HCT116 (cell line): ENCODE results near the gene MBD5. TPM values are rescaled to one million over a fixed set of nuclear protein-coding genes. Genes with fewer than 3 reads are reported as not detected.

ENCODE experiments used
- ATAC-seq: fragments of 200-7000 bp; cut with Tn5 transposase; 2 replicates; pipeline ENCODE4 v1.9.1; 2020; ENCODE audit warnings: mild to moderate bottlenecking, moderate library complexity
- BruUV-seq: library from RNA; stranded (reverse); fragments of 400-500 nt; replicated peaks from 2 replicates; lab custom pipeline; 2021; lab: Mats Ljungman, UMichigan
- CTCF ChIA-PET: fragments of 300-600 bp; sonication (Branson Sonifier 250); formaldehyde crosslinking; loops from one replicate; lab custom pipeline; 2021; ENCODE audit warnings: antibody characterized with exemption; lab: Charles Lee
- POLR2A ChIA-PET: fragments of 300-600, 350-600 bp; sonication (Branson Sonifier 250); formaldehyde crosslinking; loops from one replicate; lab custom pipeline; 2021; ENCODE audit warnings: antibody characterized with exemption; lab: Charles Lee
- RAD21 ChIA-PET, 2 experiments: fragments of 300-600 bp; sonication (Branson Sonifier 250); formaldehyde crosslinking; loops; one replicate each; lab custom pipeline; 2023; ENCODE audit warnings: low total read pairs in 2 of 2; ENCODE audit not compliant: uncharacterized antibody in 2 of 2, unreplicated experiment in 2 of 2, low non-redundant PET in 1 of 2; lab: Charles Lee
- DNase-seq: peaks from one replicate; pipeline ENCODE4 v3.0.0-alpha.2; 2010; ENCODE audit warnings: low read depth, low spot score
- H2AFZ ChIP-seq: fragments of 200-600 bp; shearing (Covaris generic), sonication (generic); 2 replicates; pipeline ENCODE4 v1.6.1; 2017; ENCODE audit warnings: low read depth, mixed run types, mixed read lengths, antibody characterized with exemption, low read length; ENCODE audit not compliant: poor library complexity, severe bottlenecking
- H3K27ac ChIP-seq: 2 replicates; pipeline ENCODE4 v1.5.1; 2012; ENCODE audit warnings: low read depth, low read length
- H3K27me3 ChIP-seq: fragments of 200-600 bp; sonication (generic); 2 replicates; pipeline ENCODE4 v1.6.1; 2016; ENCODE audit warnings: mixed run types, low read length, mixed read lengths; ENCODE audit not compliant: insufficient read depth
- H3K36me3 ChIP-seq, 2 experiments: fragments of 200-500 bp in 1 of 2; fragments of 200-600 bp in 1 of 2; sonication (Bioruptor generic) in 1 of 2; sonication (generic) in 1 of 2; 2 replicates each; pipeline versions ENCODE4 v1.5.1 to v1.6.1; 2014 to 2016; ENCODE audit warnings: low read length in 2 of 2, inconsistent platforms in 1 of 2, mixed read lengths in 1 of 2, mixed run types in 1 of 2; ENCODE audit not compliant: insufficient read depth in 2 of 2, control insufficient read depth in 1 of 2
- H3K4me1 ChIP-seq, 2 experiments: fragments of 200-600 bp in 1 of 2; sonication (generic) in 1 of 2; 2 replicates each; pipeline versions ENCODE4 v1.5.1 to v1.6.1; 2012 to 2017; ENCODE audit warnings: low read length in 2 of 2, inconsistent platforms in 1 of 2, mild to moderate bottlenecking in 1 of 2, mixed read lengths in 1 of 2, mixed run types in 1 of 2, moderate library complexity in 1 of 2; ENCODE audit not compliant: insufficient read depth in 2 of 2, control insufficient read depth in 1 of 2
- H3K4me2 ChIP-seq: fragments of 200-600 bp; sonication (generic); 2 replicates; pipeline ENCODE4 v1.6.1; 2017; ENCODE audit warnings: mixed run types, low read length, mixed read lengths
- H3K4me3 ChIP-seq, 2 experiments: fragments of 200-600 bp in 1 of 2; sonication (generic) in 1 of 2; replicated peaks in 1 of 2; 2 replicates each; pipeline ENCODE4 v1.5.1; 2011 to 2016; ENCODE audit warnings: low read length in 2 of 2, control low read depth in 1 of 2, low read depth in 1 of 2, mild to moderate bottlenecking in 1 of 2, mixed read lengths in 1 of 2, mixed run types in 1 of 2
- H3K79me2 ChIP-seq: fragments of 200-600 bp; sonication (generic); 2 replicates; pipeline ENCODE4 v1.6.1; 2017; ENCODE audit warnings: mild to moderate bottlenecking, mixed run types, low read length, moderate library complexity, mixed read lengths; ENCODE audit not compliant: insufficient read depth
- H3K9ac ChIP-seq: fragments of 200-600 bp; sonication (generic); 2 replicates; pipeline ENCODE4 v1.6.1; 2016; ENCODE audit warnings: low read length, mixed read lengths
- H3K9me2 ChIP-seq: fragments of 200-600 bp; sonication (generic), shearing (Covaris generic); 2 replicates; pipeline ENCODE4 v1.6.1; 2017; ENCODE audit warnings: mixed run types, mild to moderate bottlenecking, moderate library complexity; ENCODE audit not compliant: insufficient read depth
- H3K9me3 ChIP-seq, 2 experiments: fragments of 200-500 bp in 1 of 2; fragments of 200-600 bp in 1 of 2; sonication (Bioruptor generic) in 1 of 2; sonication (generic) in 1 of 2; 2 replicates each; pipeline ENCODE4 v1.6.1; 2014 to 2017; ENCODE audit warnings: low read length in 2 of 2, mixed read lengths in 2 of 2, inconsistent platforms in 1 of 2, low read depth in 1 of 2, mild to moderate bottlenecking in 1 of 2, mixed run types in 1 of 2, moderate library complexity in 1 of 2; ENCODE audit not compliant: control insufficient read depth in 1 of 2, insufficient read depth in 1 of 2
- H4K20me1 ChIP-seq: fragments of 200-600 bp; sonication (generic), shearing (Covaris generic); 2 replicates; pipeline ENCODE4 v1.6.1; 2017; ENCODE audit warnings: mixed run types, mild to moderate bottlenecking, moderate library complexity; ENCODE audit not compliant: insufficient read depth
- CBX3 ChIP-seq: IDR thresholded peaks from 2 replicates; pipeline ENCODE4 v1.6.1; 2012; ENCODE audit warnings: low read depth
- CTCF ChIP-seq, 3 experiments: fragments of 200-600 bp in 1 of 3; sonication (generic) in 1 of 3; IDR thresholded peaks in 2 of 3; conservative IDR thresholded peaks in 1 of 3; 2 replicates each; pipeline ENCODE4 v1.5.1; 2012 to 2017; ENCODE audit warnings: low read depth in 2 of 3, low read length in 2 of 3, antibody characterized with exemption in 1 of 3, borderline replicate concordance in 1 of 3, control low read depth in 1 of 3, mild to moderate bottlenecking in 1 of 3, mixed read lengths in 1 of 3, mixed run types in 1 of 3, moderate library complexity in 1 of 3; ENCODE audit not compliant: insufficient read depth in 1 of 3
- ELF1 ChIP-seq: IDR thresholded peaks from 2 replicates; pipeline ENCODE4 v1.6.1; 2012; ENCODE audit warnings: low read depth, borderline replicate concordance
- EZH2 ChIP-seq: fragments of 200-600 bp; sonication (generic); IDR thresholded peaks from 2 replicates; pipeline ENCODE4 v1.6.1; 2017; ENCODE audit warnings: antibody characterized with exemption, mixed run types
- SRF ChIP-seq: IDR thresholded peaks from 2 replicates; pipeline ENCODE4 v1.6.1; 2012; ENCODE audit warnings: low read depth
- YY1 ChIP-seq: IDR thresholded peaks from 2 replicates; pipeline ENCODE4 v1.6.1; 2011; ENCODE audit warnings: low read length, low read depth, moderate library complexity, mild to moderate bottlenecking; ENCODE audit not compliant: insufficient replicate concordance; ENCODE audit errors: extremely low read depth
- ZNF274 ChIP-seq: fragments of 200-500 bp; sonication (Bioruptor generic); IDR thresholded peaks from 2 replicates; pipeline ENCODE4 v1.6.1; 2014; ENCODE audit warnings: mild to moderate bottlenecking, low read depth, low read length, inconsistent platforms
- intact Hi-C: fragments of 100-400 bp; cut with micrococcal nuclease; formaldehyde crosslinking; loops from 2 replicates; pipeline ENCODE4 v1.10.0; 2022
- total RNA-seq: library from RNA; stranded (reverse); gene quantifications from one replicate; pipeline ENCODE4 v1.2.1, GENCODE V29; 2021; ENCODE audit not compliant: unreplicated experiment

MBD5 gene
- total RNA-seq, 1 experiment from 2014 or later: 20.5 TPM

GRCh38 chr2:148273158-148273691 is 252.3 kb downstream of the MBD5 start:
- DNase-seq (no peak), ATAC-seq (no peak)
- Histone ChIP-seq H3K79me2 (no peaks in the 10 kb centered on the region), H3K4me3 (no peak overlapping the region), H4K20me1 (no peaks in the 10 kb centered on the region; the same call in 1 of the 2 replicates), H3K9me3 (no peaks in the 10 kb centered on the region), H3K4me2 (no peak overlapping the region), H3K4me1 (no peaks in the 10 kb centered on the region), H2AFZ (no peak overlapping the region), H3K27me3 (no peaks in the 10 kb centered on the region), H3K27ac (no peak overlapping the region), H3K9ac (no peak overlapping the region), H3K36me3 (no peaks in the 10 kb centered on the region), H3K9me2 (no peaks in the 10 kb centered on the region)
- intact Hi-C loops: no loop called here
- RAD21 ChIA-PET: no interaction called here
- POLR2A ChIA-PET: no interaction called here
- CTCF ChIA-PET: no interaction called here
- TF ChIP-seq YY1: no peak
- no TSS peak for BruUV-seq

GRCh38 chr2:148279216-148279615 is 258.3 kb downstream of the MBD5 start:
- Histone ChIP-seq H3K9ac (no peak overlapping the region), H3K27ac (no peak overlapping the region), H3K4me1 (peaks cover 0 to 3% of the 10 kb centered on the region in 2 experiments; a peak in 1 of 4 replicates), H3K4me3 (no peak overlapping the region), H2AFZ (no peak overlapping the region), H3K27me3 (no peaks in the 10 kb centered on the region), H3K9me2 (no peaks in the 10 kb centered on the region), H3K79me2 (no peaks in the 10 kb centered on the region), H3K4me2 (no peak overlapping the region), H3K36me3 (no peaks in the 10 kb centered on the region), H4K20me1 (no peaks in the 10 kb centered on the region; the same call in 1 of the 2 replicates), H3K9me3 (no peaks in the 10 kb centered on the region)
- POLR2A ChIA-PET: no interaction called here
- CTCF ChIA-PET: no interaction called here
- intact Hi-C loops: no loop called here
- TF ChIP-seq ZNF274 (no peak), SRF (no peak), YY1 (no peak), ELF1 (no peak), CTCF (IDR thresholded peaks at IDR 0.05 in 2 of 3, conservative IDR thresholded peaks at IDR 0.05 in 1 of 3; ENCODE audit: borderline replicate concordance in 1 of 3, insufficient read depth in 1 of 3, low read depth in 2 of 3, low read length in 2 of 3) (no peak), CBX3 (no peak), EZH2 (no peak)
- no TSS peak for BruUV-seq
- RAD21 ChIA-PET: no interaction called here
- DNase-seq (no peak), ATAC-seq (no peak)
